Choroid plexus epithelial cell (primary cell): ENCODE measurements around the gene IL31RA.

ENCODE experiments used
- DNase-seq: peaks from one replicate; pipeline ENCODE4 v3.0.0-alpha.2; 2010; ENCODE audit warnings: low read depth
- H3K4me3 ChIP-seq: 2 replicates; pipeline ENCODE4 v1.5.1; 2011; ENCODE audit warnings: low read depth, mild to moderate bottlenecking, control low read depth, low read length, moderate library complexity
- TF ChIP-seq, protein P1 (sequence below): conservative IDR thresholded peaks from 2 replicates; pipeline ENCODE4 v1.5.1; 2011; ENCODE audit warnings: low read depth, mild to moderate bottlenecking, control low read depth, inconsistent platforms, low read length, moderate library complexity

Gene IL31RA

DNA sequence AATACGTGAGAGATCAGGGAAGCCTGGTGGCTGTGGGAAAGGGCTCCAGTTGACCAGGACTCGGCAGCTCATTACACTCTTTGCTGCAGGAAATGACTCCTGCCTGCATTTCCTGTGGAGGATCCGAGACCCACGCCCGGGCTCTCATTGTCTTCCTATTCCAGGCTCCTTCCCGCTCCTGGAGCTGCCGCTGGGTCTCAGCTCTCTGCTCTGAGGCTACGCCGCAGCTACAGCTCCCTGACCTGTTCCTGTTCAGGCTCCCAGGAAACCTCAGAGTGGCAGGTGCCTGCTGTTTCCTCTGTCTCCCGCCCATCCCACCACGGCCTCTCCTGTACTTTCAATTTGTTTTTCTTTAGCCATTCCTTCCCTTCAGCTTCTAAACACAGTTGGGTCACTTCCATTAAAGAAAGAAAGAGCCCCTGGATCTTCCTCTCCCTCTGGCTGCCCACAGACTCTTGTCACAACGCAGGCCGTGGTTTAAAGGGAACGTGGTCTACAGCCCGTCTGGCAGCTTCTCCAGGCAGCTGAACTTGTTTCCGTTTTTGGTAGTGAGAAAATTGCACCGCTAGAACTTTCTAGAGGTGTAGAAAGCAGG, 72.1 kb downstream of the IL31RA start:
- DNase-seq: no peak
- TF ChIP-seq, protein P1, sequence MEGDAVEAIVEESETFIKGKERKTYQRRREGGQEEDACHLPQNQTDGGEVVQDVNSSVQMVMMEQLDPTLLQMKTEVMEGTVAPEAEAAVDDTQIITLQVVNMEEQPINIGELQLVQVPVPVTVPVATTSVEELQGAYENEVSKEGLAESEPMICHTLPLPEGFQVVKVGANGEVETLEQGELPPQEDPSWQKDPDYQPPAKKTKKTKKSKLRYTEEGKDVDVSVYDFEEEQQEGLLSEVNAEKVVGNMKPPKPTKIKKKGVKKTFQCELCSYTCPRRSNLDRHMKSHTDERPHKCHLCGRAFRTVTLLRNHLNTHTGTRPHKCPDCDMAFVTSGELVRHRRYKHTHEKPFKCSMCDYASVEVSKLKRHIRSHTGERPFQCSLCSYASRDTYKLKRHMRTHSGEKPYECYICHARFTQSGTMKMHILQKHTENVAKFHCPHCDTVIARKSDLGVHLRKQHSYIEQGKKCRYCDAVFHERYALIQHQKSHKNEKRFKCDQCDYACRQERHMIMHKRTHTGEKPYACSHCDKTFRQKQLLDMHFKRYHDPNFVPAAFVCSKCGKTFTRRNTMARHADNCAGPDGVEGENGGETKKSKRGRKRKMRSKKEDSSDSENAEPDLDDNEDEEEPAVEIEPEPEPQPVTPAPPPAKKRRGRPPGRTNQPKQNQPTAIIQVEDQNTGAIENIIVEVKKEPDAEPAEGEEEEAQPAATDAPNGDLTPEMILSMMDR: no peak
- peak overlapping the region; percentile 62 for H3K4me3 ChIP-seq

DNA sequence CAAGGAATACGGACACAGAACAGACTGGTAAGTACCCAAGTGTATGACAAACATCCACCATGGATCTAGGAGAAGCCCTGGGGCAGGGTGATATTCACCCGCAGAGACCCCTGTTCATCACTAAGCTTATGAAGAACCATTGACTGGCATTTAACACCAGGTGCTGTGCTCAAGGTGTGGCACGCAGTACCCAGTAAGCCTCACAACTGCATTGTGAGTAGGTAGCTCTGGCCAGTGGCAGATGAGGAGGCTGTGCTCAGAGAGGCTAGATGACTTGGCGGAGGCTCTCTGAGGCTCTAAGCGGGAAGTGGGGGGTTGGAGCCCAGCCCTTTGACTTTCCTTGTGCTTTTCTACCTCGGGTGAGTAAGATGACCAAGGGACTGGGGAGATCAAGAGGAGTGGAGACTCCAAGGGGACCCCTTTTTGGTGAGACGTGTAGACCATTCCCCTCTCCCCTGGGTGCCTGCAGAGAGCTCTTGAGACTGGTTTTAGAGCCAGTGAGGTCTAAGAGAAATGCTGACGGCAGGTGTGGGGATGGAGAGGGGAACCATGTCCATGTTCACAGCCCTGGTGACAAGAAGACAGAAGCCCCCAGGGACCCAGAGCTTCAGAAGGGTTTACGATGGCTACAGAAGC, 72.8 kb downstream of the IL31RA start:
- no peak for DNase-seq
- TF ChIP-seq, protein P1: no peak
- no peak overlapping the region for H3K4me3 ChIP-seq

DNA sequence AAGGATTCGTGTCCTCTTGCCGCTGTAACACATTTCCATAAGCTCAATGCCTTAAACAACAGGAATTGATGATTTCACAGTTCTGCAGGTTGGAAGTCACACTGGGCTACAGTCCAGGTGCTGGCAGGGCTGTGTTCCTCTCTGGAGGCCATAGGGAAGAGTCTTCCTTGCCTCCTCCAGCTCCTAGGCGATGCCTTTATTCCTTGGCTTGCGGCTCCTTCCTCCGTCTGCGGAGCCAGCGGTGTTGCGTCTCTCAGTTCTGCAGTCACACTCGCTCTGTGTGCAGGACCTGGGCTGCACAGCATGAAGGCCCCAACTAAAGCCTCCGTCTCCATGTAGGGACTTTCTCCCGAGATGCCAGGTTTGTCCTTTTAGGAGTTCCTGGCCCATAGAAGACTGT, 73.6 kb downstream of the IL31RA start:
- no peak overlapping the region for H3K4me3 ChIP-seq
- TF ChIP-seq, protein P1: no peak
- no peak for DNase-seq

DNA sequence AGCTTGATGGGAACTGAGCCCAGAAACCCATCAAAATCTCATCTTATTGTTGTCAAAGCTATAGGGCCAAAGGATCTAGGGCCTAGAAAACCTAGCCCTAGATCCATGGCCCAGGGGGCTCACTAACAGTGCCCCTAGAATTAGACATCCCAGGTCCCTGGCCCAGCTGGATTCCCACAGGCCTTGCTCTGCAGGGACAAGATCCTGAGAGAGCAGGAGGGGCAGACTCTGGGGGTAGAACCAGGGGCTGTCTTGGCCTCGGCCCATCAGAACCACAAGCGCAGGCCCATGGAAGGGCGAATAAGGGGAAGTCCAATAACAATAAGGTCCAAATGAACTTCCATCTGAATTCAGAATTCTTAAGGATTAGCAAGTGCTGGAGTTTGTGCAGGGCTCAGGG, 74.0 kb downstream of the IL31RA start:
- TF ChIP-seq, protein P1: no peak
- no peak for DNase-seq
- no peak overlapping the region for H3K4me3 ChIP-seq

DNA sequence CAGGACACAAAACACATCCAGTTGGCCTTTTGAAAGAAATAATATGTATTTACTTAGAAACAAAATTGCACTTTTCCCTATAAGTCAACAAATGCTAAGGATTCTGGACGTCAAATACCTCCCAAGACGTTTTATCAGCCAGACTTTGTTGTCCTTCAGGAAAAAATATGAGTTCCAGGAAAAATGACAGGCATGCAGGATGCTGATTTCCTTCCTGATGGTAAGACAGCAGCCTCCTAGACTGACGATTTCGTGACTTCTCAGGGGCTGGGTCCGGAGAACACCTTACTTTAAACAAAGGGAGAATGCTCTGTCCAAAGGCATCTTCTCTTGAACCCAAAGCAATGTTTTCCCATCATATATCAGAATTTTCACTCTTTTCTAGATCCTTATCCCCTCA, 74.6 kb downstream of the IL31RA start:
- no peak overlapping the region for H3K4me3 ChIP-seq
- TF ChIP-seq, protein P1: no peak
- no peak for DNase-seq

DNA sequence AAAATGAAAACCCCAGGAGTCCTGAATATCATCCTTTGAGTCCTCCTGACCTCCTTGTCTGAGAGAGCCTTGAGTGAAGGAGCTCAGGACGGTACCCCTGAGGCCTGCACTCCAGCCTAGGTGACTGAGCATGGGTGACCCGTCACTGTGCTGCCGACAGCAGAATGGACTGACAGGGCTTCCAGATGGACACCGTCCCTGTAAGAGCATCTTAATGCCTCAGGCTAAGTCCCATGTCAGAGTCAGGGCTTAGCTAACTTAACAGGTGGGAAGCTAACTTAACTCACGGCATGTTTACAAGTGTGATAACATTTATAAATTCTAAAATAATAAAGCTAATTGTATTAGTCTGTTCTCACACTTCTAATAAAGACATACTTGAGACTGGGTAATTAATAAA, 75.3 kb downstream of the IL31RA start:
- no peak for DNase-seq
- no peak overlapping the region for H3K4me3 ChIP-seq
- TF ChIP-seq, protein P1: no peak
